ENCODE measurements around the gene C17orf113.

DNA sequence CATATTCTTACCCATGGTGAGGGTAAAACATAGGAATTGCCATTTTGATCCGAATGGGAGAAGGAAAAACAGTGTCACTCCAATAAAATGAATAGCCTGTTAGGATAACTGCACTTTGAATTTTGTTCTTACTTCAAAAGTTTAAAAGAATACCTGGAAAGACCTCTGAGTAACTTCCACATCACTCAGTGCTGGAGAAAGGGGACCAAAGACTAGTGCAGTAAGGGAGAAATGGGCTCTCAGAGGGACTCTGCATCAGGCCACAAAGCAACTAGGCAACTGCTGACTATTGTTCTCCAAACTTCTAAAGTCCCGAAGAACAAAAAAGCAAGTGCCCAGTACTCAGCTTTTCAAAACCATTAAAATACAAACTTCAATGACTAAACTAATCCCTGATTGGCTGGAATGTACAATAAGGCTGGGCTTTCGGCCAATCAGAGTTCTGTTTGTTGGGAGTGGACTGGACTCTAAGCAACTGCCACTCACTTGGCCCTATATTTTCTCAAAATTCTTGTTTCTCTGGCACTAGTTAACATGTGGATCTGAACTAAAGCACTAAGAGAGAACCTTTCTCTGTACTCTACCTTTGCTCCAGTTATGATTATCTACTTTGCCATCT, 39.4 kb downstream of the C17orf113 start:
- TF ChIP-seq GATA2 (IDR thresholded peaks at IDR 0.05; ENCODE audit: low read depth, low read length) (no peak), GATA3 (IDR thresholded peaks at IDR 0.05; ENCODE audit: low read depth, low read length) (no peak)

Data from SH-SY5Y (cell line).